Measurements from ENCODE around the gene CD109. TPM values are rescaled to one million over a fixed set of nuclear protein-coding genes. Genes with fewer than 3 reads are reported as not detected.

The CD109 gene
- total and polyA plus RNA-seq, 10 of the 15 experiments (the other 5 are each of a cell fraction or from before 2014, with no cell fraction given), result 0.27 to 4.4 (median 2.1) TPM

DNA sequence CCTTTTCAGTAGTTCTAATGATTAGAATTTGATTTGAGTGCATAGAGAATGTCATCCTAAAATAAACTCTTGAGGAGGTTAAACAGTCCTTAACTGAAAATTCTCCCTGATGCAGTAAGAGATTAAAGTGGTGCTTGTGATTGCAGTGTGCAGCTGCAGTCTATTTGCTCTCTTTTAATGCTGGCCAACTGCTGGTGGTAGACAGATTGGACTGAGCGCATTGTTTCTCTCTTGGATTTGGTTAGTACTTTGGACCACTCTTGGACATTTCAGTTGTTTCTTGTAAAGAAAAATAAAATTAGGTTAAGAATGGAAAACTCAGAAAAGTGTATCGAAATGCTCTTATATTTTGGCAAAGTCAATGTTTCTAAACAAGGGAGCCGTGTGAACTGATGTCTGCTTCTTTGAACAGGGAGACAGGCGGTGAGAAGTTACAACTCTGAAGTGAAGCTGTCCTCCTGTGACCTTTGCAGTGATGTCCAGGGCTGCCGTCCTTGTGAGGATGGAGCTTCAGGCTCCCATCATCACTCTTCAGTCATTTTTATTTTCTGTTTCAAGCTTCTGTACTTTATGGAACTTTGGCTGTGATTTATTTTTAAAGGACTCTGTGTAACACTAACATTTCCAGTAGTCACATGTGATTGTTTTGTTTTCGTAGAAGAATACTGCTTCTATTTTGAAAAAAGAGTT is 127.2 kb downstream of the CD109 start:
- ChIA-PET POLR2A (no interaction called here), SMC1A (ENCODE audit: uncharacterized antibody, unreplicated experiment) (no interaction called here), CTCF (no interaction called here), RAD21 (ENCODE audit: unreplicated experiment) (no interaction called here)
- TF ChIP-seq ESRRA (IDR thresholded peaks at IDR 0.05; ENCODE audit: low read length), result no peak
- no peak for TF ChIP-seq RBBP5 (conservative IDR thresholded peaks at IDR 0.05)
- TF ChIP-seq SMARCA5 (IDR thresholded peaks at IDR 0.05), result no peak
- TF ChIP-seq POLR2AphosphoS5 (IDR thresholded peaks at IDR 0.05; ENCODE audit: low read length), result no peak
- TF ChIP-seq SMAD5 (IDR thresholded peaks at IDR 0.05; ENCODE audit: low read depth), result no peak
- TF ChIP-seq, protein P1, sequence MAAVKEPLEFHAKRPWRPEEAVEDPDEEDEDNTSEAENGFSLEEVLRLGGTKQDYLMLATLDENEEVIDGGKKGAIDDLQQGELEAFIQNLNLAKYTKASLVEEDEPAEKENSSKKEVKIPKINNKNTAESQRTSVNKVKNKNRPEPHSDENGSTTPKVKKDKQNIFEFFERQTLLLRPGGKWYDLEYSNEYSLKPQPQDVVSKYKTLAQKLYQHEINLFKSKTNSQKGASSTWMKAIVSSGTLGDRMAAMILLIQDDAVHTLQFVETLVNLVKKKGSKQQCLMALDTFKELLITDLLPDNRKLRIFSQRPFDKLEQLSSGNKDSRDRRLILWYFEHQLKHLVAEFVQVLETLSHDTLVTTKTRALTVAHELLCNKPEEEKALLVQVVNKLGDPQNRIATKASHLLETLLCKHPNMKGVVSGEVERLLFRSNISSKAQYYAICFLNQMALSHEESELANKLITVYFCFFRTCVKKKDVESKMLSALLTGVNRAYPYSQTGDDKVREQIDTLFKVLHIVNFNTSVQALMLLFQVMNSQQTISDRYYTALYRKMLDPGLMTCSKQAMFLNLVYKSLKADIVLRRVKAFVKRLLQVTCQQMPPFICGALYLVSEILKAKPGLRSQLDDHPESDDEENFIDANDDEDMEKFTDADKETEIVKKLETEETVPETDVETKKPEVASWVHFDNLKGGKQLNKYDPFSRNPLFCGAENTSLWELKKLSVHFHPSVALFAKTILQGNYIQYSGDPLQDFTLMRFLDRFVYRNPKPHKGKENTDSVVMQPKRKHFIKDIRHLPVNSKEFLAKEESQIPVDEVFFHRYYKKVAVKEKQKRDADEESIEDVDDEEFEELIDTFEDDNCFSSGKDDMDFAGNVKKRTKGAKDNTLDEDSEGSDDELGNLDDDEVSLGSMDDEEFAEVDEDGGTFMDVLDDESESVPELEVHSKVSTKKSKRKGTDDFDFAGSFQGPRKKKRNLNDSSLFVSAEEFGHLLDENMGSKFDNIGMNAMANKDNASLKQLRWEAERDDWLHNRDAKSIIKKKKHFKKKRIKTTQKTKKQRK (IDR thresholded peaks at IDR 0.05; ENCODE audit: low read depth, low read length), result no peak
- TF ChIP-seq, protein P2, sequence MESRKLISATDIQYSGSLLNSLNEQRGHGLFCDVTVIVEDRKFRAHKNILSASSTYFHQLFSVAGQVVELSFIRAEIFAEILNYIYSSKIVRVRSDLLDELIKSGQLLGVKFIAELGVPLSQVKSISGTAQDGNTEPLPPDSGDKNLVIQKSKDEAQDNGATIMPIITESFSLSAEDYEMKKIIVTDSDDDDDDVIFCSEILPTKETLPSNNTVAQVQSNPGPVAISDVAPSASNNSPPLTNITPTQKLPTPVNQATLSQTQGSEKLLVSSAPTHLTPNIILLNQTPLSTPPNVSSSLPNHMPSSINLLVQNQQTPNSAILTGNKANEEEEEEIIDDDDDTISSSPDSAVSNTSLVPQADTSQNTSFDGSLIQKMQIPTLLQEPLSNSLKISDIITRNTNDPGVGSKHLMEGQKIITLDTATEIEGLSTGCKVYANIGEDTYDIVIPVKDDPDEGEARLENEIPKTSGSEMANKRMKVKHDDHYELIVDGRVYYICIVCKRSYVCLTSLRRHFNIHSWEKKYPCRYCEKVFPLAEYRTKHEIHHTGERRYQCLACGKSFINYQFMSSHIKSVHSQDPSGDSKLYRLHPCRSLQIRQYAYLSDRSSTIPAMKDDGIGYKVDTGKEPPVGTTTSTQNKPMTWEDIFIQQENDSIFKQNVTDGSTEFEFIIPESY (IDR thresholded peaks at IDR 0.05), result no peak
- peaks cover 0 to 2% of the 10 kb centered on the region in 2 experiments; a peak in 1 of 4 replicates for H3K27me3 ChIP-seq (replicated peaks in 1 of 2; ENCODE audit: control insufficient read depth in 2 of 2, insufficient read depth in 2 of 2, low read length in 1 of 2)
- BruUV-seq (replicated peaks), result no TSS peak
- FAIRE-seq (no peak), DNase-seq (ENCODE audit: low read depth, low spot score) (no peak), ATAC-seq (no peak)
- H3K4me2 ChIP-seq (ENCODE audit: control insufficient read depth, insufficient read depth), result no peak overlapping the region
- H3K79me2 ChIP-seq (ENCODE audit: control insufficient read depth, insufficient read depth, low read length), result no peaks in the 10 kb centered on the region
- in situ Hi-C loops (cut with MboI), result no loop called here
- no peaks in the 10 kb centered on the region for H3K9me3 ChIP-seq (replicated peaks; ENCODE audit: control insufficient read depth, insufficient read depth, low read length)
- H2AFZ ChIP-seq (ENCODE audit: control insufficient read depth, low read depth, low read length), result no peak overlapping the region
- no peaks in the 10 kb centered on the region for H4K20me1 ChIP-seq (ENCODE audit: control insufficient read depth, insufficient read depth)
- no peaks in the 10 kb centered on the region for H3K36me3 ChIP-seq (ENCODE audit: control insufficient read depth in 2 of 2, insufficient read depth in 2 of 2, low read length in 1 of 2)
- H3K27ac ChIP-seq (ENCODE audit: control insufficient read depth, insufficient read depth), result no peak overlapping the region
- intact Hi-C loops (cut with micrococcal nuclease; ENCODE audit: unreplicated experiment), result no loop called here
- no peaks in the 10 kb centered on the region for H3K4me1 ChIP-seq (ENCODE audit: control insufficient read depth, insufficient read depth, low read length)
- no peak overlapping the region for H3K9ac ChIP-seq (ENCODE audit: control insufficient read depth, insufficient read depth, low read length)
- 43% methylated on average over 6 of the region's 6 CpGs for WGBS (ENCODE audit: insufficient coverage, insufficient replicate concordance, low lambda C conversion rate, missing lambda C conversion rate)
- no peak overlapping the region for H3K4me3 ChIP-seq
